Stimulated activated CD4-positive, alpha-beta T cell treated with anti-CD3 and anti-CD28 coated beads, Interleukin-1b, Interleukin-23, amount 100 ng/mL, for 4 hours (primary cell): ENCODE results near the gene NEDD8.

Experiments
- DNase-seq, 2 donors: peaks; one replicate each; pipeline ENCODE4 v3.0.0-alpha.2; 2020; ENCODE audit warnings: low read depth in 2 of 2

The NEDD8 gene

DNA sequence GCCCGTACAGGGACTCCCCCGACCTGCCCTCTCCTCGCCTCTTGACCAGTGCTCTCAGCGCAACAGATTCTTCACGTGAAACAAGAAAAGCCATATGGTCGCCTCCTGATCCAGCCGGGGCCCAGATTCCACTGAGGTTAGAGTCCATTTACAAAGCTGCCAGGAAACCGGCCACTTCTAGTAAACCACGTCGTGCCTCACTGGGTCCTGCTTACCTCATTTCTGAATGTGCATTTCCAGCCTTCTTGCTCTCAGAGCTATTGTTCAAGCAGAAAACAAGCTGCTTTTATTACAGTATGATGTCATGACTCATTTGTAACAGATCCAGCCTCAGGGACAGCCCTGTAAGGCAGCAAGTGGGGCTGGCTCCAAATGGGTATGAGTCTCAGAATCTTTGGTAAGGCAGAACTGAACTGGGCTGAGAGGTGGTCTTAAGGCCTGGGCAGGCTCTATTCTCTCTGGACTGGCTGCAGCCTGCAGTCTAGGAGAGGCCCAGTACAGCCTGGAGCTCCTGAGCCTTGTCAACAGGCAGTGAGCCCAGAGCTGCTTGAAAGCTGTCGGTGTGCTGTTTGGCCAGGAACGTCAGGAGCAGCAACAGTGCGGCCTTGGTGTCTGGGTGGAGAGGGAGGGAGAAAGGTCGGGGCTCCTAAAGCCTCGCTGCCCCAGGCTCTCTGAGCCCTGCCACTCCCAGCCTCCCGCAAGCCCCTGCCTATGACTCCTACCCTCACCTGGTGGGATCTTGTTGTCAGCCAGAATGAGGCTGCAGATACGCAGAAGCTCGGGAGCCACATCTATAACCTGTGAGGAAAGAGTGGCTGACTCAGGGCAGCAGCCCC lies 52.0 kb downstream of the NEDD8 start:
- no peak for DNase-seq

DNA sequence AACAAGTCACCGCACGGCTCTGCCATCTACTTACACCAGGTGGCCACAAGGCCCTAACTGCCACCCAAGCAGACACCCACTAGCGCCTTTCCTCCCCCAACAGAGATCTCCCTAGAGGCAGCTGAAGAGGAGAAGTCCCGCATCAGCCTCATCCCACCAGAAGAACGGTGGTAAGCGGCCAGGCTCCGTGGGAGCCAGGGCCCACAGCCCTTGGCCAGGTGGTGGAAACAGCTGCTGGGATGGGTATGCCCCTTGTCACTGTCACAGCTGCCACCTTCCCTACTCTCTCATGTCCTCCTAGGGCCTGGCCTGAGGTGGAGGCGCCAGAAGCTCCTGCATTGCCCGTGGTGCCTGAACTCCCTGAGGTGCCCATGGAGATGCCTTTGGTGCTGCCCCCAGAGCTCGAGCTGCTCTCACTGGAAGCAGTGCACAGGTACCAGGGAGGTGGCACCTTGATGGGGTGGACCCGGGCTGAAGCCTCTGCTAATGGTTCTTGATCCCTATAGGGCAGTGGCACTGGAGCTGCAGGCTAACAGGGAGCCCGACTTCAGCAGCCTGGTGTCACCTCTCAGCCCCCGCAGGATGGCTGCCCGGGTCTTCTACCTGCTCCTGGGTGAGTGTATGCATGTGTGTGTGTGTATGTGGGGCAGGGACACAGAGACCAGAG lies 52.7 kb downstream of the NEDD8 start:
- no peak for DNase-seq

DNA sequence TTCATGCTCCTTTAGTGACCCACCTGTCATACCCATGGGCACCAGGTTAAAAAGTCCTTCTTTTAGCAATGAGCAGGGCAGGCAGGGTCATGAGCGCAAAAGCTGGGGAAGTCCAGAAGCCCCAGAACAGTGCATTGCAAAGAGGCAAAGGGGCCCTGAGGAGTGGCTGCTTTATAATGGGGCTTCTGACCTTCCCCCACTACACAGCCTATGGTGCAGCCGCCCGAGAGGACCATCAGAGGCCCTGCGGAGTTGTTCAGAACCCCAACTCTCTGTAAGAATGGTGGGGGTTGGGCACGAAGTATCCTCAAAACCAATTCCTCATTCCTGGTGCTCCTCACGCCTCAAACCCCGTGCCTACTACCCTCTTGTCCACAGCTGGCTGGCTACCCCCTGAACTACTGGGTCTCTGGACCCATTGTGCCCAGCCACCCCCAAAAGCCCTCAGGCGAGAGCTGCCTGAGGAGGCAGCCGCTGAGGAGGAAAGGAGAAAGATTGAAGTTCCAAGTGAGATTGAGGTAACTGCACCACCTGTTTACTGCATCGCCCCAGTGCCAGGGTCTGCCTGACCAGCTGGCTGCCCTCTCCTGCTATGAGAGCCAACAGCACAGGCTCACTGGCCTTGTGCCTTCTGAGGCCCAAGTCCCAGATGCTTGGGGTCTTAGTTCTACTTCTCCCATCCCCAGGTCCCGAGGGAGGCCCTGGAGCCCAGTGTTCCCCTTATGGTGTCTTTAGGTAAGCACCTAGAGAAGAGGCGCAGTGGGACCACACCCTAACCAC lies 53.6 kb downstream of the NEDD8 start:
- no peak for DNase-seq

DNA sequence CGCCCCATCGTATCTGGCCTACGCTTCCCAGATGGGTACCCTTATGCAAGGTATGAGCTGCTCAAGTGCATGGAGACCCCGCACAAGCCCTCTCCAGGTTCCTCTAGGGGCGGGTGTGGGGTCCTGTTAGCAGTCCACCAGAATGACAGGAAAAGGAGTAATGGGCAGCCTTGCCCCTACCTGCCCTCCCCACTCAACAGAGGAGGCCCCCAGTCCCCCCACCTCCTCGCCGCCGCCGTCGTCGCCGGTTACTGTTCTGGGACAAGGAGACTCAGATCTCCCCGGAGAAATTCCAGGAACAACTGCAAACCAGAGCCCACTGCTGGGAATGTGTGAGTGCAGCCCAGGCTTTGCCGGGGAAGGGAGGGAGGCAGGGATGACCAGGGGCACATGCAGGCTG lies 54.3 kb downstream of the NEDD8 start:
- DNase-seq = no peak

DNA sequence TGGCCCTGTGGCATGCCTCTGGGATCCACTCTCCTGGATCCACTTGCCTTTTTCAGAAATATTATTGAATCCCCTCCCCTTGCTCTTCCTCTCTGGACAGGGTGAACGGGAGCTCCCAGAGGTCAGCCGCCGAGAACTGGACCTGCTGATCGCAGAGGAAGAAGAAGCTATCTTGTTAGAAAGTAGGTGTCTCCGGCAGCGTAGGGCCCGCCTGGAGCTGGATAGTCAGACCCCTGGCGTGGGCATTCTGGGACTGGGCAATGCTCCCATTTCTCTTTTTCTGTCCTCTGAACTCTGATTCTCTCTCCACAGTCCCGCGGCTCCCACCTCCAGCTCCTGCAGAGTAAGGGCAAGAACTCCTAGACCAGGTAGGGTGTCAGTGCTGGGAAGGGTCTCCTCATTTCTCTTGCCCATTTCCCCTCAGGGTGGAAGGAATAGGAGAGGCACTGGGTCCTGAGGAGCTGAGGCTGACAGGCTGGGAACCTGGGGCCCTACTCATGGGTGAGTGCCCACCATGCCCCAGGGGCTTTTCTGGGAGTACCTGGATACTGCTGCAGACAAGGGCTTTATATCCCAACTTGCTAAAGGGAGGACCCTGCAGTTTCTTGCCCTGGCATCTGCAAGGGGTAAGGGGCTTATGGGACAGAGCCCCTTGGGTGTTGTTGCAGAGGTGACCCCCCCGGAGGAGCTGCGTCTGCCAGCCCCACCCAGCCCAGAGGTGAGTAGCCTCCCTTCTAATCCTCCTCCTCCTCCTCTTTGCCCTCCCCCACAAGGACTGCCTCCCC lies 54.9 kb downstream of the NEDD8 start:
- DNase-seq = no peak

DNA sequence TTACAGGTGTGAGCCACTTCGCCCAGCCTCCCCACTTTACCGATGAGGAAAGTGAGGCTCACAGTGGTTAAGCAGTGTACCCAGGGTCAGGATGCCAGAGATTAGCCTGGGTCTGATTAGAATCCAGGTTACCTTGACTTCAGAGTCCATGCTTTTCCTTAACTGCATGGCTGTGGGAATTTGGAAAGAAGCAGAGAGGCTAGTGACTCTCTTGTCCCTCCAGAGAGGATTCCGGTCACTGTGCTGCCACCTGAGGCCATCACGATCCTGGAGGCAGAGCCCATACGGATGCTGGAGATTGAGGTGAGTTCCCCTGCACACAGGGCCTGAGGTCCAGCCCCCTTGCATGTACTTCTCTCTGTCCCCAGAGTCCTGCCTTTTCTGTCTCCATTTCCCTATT lies 55.6 kb downstream of the NEDD8 start:
- no peak for DNase-seq

DNA sequence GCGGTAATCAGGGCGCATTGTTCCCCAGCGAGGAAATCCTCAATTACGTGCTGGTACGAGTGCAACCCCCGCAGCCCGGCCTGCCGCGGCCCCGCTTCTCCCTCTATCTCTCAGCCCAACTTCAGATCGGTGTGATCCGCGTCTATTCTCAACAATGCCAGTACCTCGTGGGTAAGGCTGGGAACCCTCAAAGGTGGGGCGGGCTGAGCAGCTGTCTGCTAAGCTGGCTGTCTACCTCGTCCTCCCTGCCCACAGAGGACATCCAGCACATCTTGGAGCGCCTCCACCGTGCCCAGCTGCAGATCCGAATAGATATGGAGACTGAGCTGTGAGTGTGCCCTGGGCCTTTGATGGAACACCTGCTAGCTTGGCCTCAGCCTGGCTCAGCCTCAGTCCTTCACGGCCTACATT lies 59.3 kb downstream of the NEDD8 start:
- DNase-seq = no peak

DNA sequence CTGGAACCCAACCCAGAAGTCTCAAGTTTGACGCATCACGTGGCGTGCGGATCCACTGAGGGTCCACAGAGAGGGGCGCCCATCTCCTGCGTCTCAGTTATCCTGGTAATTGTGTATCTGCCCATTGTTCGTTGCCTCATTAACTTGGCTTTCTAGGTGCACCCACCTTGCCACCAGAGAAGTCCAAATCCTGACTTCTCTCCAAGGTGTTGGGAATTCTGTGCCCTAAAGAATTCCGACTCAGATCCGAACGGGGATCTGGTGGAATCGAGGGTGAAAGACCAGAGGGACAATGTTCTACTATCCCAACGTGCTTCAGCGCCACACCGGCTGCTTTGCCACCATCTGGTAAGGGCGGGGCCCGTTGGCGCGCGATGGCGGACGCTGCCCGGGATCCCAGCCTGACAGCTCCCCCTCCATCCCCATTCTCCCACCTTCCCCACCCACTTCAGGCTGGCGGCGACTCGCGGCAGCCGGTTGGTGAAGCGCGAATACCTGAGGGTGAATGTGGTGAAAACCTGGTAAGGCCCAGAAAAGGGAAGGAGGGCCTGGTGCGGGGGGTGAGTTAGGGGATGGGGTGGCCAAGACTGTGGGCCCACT lies 59.8 kb downstream of the NEDD8 start:
- DNase-seq = no peak

DNA sequence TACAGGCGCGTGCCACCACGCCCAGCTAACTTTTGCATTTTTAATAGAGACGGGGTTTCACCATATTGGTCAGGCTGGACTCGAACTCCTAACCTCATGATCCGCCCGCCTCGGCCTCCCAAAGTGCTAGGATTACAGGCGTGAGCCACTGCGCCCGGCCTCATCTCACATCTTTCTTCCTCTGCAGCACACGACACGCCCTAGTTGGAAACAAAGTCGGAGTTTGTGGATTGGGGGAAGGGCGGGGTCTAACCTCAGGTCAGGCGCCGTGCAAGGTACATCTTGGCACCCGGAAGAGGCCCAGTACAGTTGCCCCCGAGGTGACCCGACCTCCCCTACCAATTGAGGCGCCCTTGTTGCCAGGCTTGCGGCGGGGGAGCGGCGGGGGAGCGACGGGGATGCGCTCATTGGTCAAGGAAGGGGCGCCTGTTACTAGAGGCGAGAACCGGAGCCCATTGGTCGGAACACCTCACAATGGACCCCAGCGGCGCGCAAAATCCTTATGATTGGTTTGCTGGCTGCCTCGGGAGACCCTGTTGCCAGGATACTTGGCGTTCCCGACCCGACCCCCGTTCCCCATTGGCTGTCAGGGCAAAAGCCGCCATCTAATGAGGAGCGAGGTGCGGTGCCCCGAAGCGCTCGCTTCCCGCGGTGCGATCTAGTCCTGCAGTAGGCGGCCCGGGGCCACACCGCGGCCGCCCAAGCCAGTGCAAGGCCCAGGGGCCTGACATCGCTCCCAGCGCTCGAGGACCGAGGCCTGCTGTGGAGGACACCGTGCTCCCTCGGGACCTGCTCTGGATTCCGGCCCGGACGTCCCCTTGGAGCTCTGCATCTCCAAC lies 60.5 kb downstream of the NEDD8 start, which contains the start of gene REC8:
REC8 (plus strand) TSS at position 659 of the 839 bp plus-strand sequence. CDS start 473 bp downstream, outside the sequence.
- DNase-seq = peak in 1 of 2 donors; percentile 46

DNA sequence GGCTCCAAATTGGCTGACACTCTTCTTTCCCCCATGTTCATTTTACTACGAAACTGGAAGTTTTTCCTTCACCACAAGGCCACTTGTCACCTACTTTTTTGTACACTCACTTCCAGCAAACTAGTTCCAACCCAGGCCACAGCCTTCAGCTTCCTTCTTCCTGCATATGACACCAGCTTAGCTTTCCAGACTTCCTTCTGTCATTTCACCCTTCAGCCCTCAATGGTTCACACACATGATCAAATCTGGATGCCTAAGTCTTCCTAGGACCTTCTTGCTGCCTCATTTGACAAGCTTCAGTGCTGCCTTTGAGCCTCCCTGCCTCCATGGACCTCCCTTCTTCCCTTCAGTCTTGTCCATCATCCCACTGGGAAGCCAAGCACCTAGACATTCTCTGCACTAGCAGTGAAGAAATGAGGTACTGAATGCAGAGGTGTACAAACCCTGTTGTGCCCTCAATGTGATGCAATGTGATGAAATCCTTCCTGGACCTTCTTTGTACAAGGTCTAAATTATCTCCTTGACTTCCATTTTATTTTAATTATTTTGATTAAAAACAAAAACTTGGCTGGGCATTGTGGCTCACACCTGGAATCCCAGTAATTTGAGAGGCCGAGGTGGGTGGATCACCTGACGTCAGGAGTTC lies 64.6 kb downstream of the NEDD8 start:
- DNase-seq = no peak
